Measurements from ENCODE around the gene SLC6A12. TPM values are rescaled to one million over a fixed set of nuclear protein-coding genes. Genes with fewer than 3 reads are reported as not detected.

Gene SLC6A12
- total and polyA plus RNA-seq, 2 donors (not counting 3 experiments of a cell fraction or from before 2014, with no cell fraction given), result not detected

DNA sequence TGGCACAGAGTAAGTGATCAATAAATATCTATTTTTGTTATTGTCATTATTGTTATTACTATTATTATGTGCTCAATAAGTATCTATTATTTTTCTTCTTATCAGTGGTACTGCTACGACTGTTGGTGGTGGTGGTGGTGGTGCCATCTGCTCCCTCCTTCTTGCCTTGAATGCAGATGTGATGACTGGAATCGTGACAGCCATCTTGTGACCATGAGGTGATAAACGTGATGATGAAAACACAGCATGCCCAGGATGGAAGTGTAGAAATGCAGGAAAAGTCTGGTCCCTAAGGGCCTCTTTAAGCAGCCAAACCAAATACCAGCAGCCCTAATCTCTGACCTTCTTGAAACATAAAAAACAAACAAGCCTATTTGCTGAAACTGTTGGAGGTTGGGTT is 22.4 kb downstream of the SLC6A12 start:
- dilution Hi-C loops (cut with MboI; ENCODE audit: extremely low pct_ligation_motif_present, low sequenced_read_pairs), result no loop called here
- POLR2A ChIA-PET, result no interaction called here

More for the DNA sequence above, 22.4 kb downstream of the SLC6A12 start:
- CTCF ChIA-PET, result no interaction called here
- no peak overlapping the region for H3K27ac ChIP-seq (ENCODE audit: insufficient read depth, low read depth, low read length)
- intact Hi-C loops (cut with micrococcal nuclease), result no loop called here
- no peak overlapping the region for H3K9ac ChIP-seq (replicated peaks; ENCODE audit: extremely low read depth, insufficient read depth, low read length)
- H3K4me1 ChIP-seq (ENCODE audit: control insufficient read depth, extremely low read depth, insufficient read depth, low read length), result peaks cover 2% of the 10 kb centered on the region
- DNase-seq (ENCODE audit: low read depth, low spot score) (no peak), FAIRE-seq (no peak)
- no peaks in the 10 kb centered on the region for H3K9me3 ChIP-seq (replicated peaks; ENCODE audit: control insufficient read depth, insufficient read depth, low read length)
- no TSS peak for BruUV-seq (replicated peaks)
- H3K9me1 ChIP-seq (replicated peaks; ENCODE audit: control insufficient read depth, extremely low read depth, insufficient read depth, low read length), result no peaks in the 10 kb centered on the region
- H3K79me2 ChIP-seq (ENCODE audit: control insufficient read depth, insufficient read depth, low read length), result no peaks in the 10 kb centered on the region
- H4K20me1 ChIP-seq (replicated peaks; ENCODE audit: control insufficient read depth, extremely low read depth, insufficient read depth, low read length), result no peaks in the 10 kb centered on the region
- H3K36me3 ChIP-seq (ENCODE audit: control insufficient read depth in 2 of 2, extremely low read depth in 1 of 2, insufficient read depth in 2 of 2, low read length in 2 of 2), result no peaks in the 10 kb centered on the region
- H3K4me2 ChIP-seq (ENCODE audit: insufficient read depth, low read length), result no peak overlapping the region
- no peak overlapping the region for H2AFZ ChIP-seq (ENCODE audit: low read depth, low read length)
- no peaks in the 10 kb centered on the region for H3K27me3 ChIP-seq (ENCODE audit: control insufficient read depth in 2 of 2, insufficient read depth in 2 of 2, low read length in 2 of 2)
- no peak overlapping the region for H3K4me3 ChIP-seq (replicated peaks in 1 of 3; ENCODE audit: insufficient read depth in 1 of 3, low read depth in 1 of 3, low read length in 3 of 3)
- TF ChIP-seq, protein P1, sequence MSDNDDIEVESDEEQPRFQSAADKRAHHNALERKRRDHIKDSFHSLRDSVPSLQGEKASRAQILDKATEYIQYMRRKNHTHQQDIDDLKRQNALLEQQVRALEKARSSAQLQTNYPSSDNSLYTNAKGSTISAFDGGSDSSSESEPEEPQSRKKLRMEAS (IDR thresholded peaks at IDR 0.05; ENCODE audit: insufficient read depth, insufficient read length), result no peak
- no peak for TF ChIP-seq FOS (IDR thresholded peaks at IDR 0.05; ENCODE audit: borderline replicate concordance, insufficient read depth, low read length)
- no peak for TF ChIP-seq POLR2A (IDR thresholded peaks at IDR 0.05; ENCODE audit: low read depth, low read length)
- TF ChIP-seq, protein P2, sequence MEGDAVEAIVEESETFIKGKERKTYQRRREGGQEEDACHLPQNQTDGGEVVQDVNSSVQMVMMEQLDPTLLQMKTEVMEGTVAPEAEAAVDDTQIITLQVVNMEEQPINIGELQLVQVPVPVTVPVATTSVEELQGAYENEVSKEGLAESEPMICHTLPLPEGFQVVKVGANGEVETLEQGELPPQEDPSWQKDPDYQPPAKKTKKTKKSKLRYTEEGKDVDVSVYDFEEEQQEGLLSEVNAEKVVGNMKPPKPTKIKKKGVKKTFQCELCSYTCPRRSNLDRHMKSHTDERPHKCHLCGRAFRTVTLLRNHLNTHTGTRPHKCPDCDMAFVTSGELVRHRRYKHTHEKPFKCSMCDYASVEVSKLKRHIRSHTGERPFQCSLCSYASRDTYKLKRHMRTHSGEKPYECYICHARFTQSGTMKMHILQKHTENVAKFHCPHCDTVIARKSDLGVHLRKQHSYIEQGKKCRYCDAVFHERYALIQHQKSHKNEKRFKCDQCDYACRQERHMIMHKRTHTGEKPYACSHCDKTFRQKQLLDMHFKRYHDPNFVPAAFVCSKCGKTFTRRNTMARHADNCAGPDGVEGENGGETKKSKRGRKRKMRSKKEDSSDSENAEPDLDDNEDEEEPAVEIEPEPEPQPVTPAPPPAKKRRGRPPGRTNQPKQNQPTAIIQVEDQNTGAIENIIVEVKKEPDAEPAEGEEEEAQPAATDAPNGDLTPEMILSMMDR (IDR thresholded peaks at IDR 0.05; ENCODE audit: extremely low read depth in 1 of 2, insufficient read depth in 1 of 2, low read depth in 1 of 2, low read length in 2 of 2), result no peak
- TF ChIP-seq EZH2 (IDR thresholded peaks at IDR 0.05; ENCODE audit: borderline replicate concordance, low read depth, low read length, severe bottlenecking), result no peak
- no peak for TF ChIP-seq MYC (IDR thresholded peaks at IDR 0.05; ENCODE audit: low read depth, low read length)
- no peak for TF ChIP-seq POLR2AphosphoS5 (IDR thresholded peaks at IDR 0.05; ENCODE audit: insufficient read depth, low read depth, low read length)
- TF ChIP-seq GATA2 (IDR thresholded peaks at IDR 0.05; ENCODE audit: insufficient read depth, insufficient read length, low read depth, low read length), result no peak
- no peak for TF ChIP-seq JUN (IDR thresholded peaks at IDR 0.05; ENCODE audit: borderline replicate concordance, insufficient read depth, insufficient read length, low read depth)

All from endothelial cell of umbilical vein (primary cell).